ENCODE measurements around the gene MYL3.

MYL3 gene

DNA sequence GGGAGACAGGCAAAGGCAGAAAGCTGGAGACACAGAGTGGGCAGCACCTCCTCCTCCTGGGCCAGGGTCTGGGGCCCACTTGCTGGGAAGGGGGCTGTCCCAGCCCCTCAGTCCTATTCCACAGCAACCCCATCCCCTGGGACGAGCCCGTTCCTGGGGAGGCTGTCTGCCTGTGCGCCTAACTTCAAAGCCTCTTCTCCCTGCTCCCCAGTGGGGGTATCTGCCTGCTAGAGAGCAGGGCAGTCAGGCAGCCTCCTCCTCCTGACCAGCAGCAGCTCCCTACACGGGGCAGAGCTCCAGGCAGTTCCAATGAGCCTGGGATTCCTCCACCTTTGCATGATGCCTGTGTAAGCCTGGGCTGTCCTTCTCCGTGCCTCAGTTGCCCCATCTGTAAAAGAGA is 21.2 kb upstream of the MYL3 start:
- Mint-ChIP-seq H3K9me3 (no peaks in the 10 kb centered on the region), H3K27me3 (ENCODE audit: low read depth) (peaks cover 50% of the 10 kb centered on the region), H3K27ac (peak overlapping the region; percentile 39 to 93 (median 83)), H3K4me1 (peaks cover 37% of the 10 kb centered on the region), H3K36me3 (ENCODE audit: low read depth) (peaks cover 21% of the 10 kb centered on the region), H3K4me3 (peak overlapping the region; percentile 84 to 92 (median 87))
- TF ChIP-seq, protein P1, sequence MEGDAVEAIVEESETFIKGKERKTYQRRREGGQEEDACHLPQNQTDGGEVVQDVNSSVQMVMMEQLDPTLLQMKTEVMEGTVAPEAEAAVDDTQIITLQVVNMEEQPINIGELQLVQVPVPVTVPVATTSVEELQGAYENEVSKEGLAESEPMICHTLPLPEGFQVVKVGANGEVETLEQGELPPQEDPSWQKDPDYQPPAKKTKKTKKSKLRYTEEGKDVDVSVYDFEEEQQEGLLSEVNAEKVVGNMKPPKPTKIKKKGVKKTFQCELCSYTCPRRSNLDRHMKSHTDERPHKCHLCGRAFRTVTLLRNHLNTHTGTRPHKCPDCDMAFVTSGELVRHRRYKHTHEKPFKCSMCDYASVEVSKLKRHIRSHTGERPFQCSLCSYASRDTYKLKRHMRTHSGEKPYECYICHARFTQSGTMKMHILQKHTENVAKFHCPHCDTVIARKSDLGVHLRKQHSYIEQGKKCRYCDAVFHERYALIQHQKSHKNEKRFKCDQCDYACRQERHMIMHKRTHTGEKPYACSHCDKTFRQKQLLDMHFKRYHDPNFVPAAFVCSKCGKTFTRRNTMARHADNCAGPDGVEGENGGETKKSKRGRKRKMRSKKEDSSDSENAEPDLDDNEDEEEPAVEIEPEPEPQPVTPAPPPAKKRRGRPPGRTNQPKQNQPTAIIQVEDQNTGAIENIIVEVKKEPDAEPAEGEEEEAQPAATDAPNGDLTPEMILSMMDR (IDR thresholded peaks at IDR 0.05; ENCODE audit: unreplicated experiment in 3 of 3): no peak

DNA sequence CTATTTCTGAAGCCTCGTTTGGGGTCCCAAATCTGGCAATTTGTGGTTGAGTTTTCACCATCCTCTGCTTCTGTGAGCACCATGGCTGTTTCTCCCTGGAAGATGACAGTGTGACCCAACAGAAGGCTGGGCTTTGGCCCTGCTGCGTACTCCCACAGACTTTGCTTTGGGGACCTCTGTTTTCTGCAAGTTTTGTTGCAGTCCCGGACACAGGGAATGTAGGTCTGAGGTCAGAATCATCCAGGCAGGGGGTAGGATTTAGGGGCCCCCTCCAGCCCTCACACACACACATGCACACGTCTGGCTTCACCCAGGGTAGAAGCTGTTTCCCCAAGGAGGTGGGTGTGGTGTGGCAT is 20.6 kb upstream of the MYL3 start:
- peaks cover 21% of the 10 kb centered on the region for H3K36me3 Mint-ChIP-seq (ENCODE audit: low read depth)
- peaks cover 42% of the 10 kb centered on the region for H3K4me1 Mint-ChIP-seq
- no peaks in the 10 kb centered on the region for H3K9me3 Mint-ChIP-seq
- TF ChIP-seq, protein P1 (IDR thresholded peaks at IDR 0.05; ENCODE audit: unreplicated experiment in 3 of 3): no peak
- peaks cover 54% of the 10 kb centered on the region for H3K27me3 Mint-ChIP-seq (ENCODE audit: low read depth)
- peak overlapping the region; percentile 39 to 93 (median 47) for H3K27ac Mint-ChIP-seq
- peak overlapping the region; percentile 84 to 92 (median 87) for H3K4me3 Mint-ChIP-seq

DNA sequence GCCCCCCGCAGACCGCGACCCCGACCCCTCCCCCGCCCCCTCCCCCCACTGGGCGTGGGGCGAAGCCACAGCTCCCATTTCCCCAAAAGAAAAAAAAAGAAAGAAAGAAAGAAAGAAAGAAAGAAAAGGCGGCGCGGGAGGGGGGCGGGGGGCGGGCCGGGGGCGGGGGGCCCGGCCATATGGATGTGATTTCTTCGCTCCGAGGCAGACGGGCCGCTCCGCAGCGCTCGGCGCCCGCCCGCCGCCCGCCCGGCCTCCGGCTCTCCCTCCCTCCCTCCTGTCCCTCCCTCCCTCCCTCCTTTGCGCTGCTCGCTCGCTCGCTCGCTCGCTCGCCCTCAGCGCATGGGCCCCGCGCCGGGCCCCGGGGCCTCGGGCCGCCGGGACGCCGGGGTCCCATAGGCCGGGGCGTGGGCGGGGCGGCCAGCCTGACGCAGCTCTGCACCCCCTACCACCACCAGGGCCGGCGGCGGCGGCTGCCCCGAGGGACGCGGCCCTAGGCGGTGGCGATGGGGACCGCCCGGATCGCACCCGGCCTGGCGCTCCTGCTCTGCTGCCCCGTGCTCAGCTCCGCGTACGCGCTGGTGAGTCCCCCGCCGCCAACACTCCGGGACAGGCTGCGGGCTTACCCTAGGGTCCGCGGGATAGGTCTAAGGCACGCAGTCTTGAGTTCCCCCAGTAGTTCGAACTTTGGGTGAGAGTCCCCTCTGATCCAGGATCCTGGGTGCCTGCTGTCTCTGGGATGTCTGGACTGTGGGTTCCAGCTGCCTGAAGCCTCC is 20.0 kb upstream of the MYL3 start:
- peaks cover 53% of the 10 kb centered on the region for H3K27me3 Mint-ChIP-seq (ENCODE audit: low read depth)
- H3K4me3 Mint-ChIP-seq: peak overlapping the region; percentile 90 to 92 (median 92)
- H3K27ac Mint-ChIP-seq: peak overlapping the region; percentile 39 to 99 (median 47)
- TF ChIP-seq, protein P1 (IDR thresholded peaks at IDR 0.05; ENCODE audit: unreplicated experiment in 3 of 3): no peak
- peaks cover 21% of the 10 kb centered on the region for H3K36me3 Mint-ChIP-seq (ENCODE audit: low read depth)
- H3K4me1 Mint-ChIP-seq: peaks cover 46% of the 10 kb centered on the region
- no peaks in the 10 kb centered on the region for H3K9me3 Mint-ChIP-seq

DNA sequence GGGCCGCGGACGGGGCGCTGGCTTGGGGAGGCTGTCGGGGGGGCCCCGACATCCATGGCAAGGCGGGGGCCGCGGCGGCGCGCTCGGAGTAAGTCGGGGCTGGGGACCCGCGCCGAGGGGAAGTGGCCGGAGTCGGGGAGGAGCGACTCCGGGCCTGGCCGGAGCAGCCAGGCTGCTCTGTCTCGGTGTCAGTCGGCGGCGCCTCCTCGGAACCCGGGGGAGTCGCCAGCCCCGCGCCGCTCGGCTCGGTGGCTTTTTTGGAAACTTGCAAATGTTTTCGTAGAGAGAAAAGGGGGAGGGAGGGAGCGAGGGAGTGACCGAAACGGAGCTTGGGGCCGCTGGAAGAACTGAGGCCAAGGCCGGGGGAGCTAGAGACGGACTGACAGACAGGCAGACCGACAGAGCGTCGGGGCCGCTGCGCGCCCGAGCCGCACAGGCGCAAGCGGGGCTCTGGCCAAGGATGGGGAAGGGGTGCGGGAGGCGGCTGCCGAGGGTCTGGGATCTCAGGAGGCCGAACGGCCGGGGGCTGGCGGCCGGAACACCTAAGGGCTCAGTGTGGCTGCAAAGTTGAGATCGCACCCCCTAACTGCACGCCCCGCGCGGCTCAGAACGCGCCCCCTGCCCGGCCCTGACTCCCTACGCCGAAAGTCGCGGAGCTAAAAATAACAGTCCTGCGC is 19.3 kb upstream of the MYL3 start:
- TF ChIP-seq, protein P1 (IDR thresholded peaks at IDR 0.05; ENCODE audit: unreplicated experiment in 3 of 3): no peak
- Mint-ChIP-seq H3K4me1 (peaks cover 41% of the 10 kb centered on the region), H3K4me3 (peak overlapping the region; percentile 90 to 92 (median 90)), H3K9me3 (no peaks in the 10 kb centered on the region), H3K27ac (peak overlapping the region in 2 of 3 experiments; percentile 92 to 99), H3K36me3 (ENCODE audit: low read depth) (peaks cover 17% of the 10 kb centered on the region), H3K27me3 (ENCODE audit: low read depth) (peaks cover 49% of the 10 kb centered on the region)

DNA sequence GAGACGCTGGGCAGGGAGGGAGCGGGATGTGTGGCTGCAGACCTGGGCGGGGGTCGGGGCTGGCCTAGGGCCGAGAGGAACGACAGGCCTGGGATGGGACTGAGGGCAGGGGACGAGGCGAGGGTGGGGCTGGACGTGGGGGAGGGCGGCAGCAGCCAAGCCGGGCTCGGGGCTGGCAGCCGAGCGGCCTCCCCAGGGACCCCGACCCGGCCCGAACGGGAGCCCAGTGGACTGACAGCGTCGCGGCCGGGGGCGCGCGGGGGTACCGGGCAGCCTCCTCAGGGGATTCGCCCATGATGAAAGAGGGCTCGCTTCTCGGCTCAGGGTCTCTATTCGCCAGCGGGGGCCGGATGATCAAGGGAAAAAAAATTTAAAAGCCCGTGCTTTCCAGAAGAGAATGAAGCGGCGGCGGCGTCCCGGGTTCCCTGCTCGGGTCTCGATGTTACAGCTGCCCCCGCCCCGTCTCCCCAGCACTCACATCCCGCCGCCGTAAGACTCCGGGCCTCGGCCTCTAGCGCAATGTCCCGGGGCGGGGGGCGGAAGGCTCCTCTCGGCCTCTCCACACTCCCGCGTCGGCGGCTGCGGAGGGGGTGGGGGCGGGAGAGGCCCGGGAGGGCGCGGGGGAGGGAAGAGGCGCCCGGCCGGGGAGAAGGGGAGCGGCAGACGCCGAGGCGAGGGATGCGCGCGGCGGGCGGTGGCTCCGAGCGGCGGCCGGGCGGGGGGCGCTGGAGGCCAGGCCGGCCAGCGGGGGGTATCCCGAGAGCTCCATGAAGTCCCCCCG is 18.5 kb upstream of the MYL3 start:
- peaks cover 49% of the 10 kb centered on the region for H3K27me3 Mint-ChIP-seq (ENCODE audit: low read depth)
- no peaks in the 10 kb centered on the region for H3K9me3 Mint-ChIP-seq
- TF ChIP-seq, protein P1 (IDR thresholded peaks at IDR 0.05; ENCODE audit: unreplicated experiment in 3 of 3): no peak
- peak overlapping the region in 2 of 3 experiments; percentile 92 to 97 for H3K27ac Mint-ChIP-seq
- H3K4me1 Mint-ChIP-seq: peaks cover 39% of the 10 kb centered on the region
- peak overlapping the region; percentile 84 to 89 (median 87) for H3K4me3 Mint-ChIP-seq
- peaks cover 15% of the 10 kb centered on the region for H3K36me3 Mint-ChIP-seq (ENCODE audit: low read depth)
